ENCODE results near the gene CAMK2A. TPM values are rescaled to one million over a fixed set of nuclear protein-coding genes. Genes with fewer than 3 reads are reported as not detected.

CAMK2A gene
- total and polyA plus RNA-seq, 10 donors: 0.03 to 1.1 (median 0.66) TPM; not detected in 2

- no peak for DNase-seq
- Histone ChIP-seq H3K4me1 (no peaks in the 10 kb centered on the region), H3K27me3 (replicated peaks in 1 of 7) (peaks cover 0 to 4% (median 0%) of the 10 kb centered on the region in 7 donors), H3K4me3 (no peak overlapping the region), H3K9me3 (no peaks in the 10 kb centered on the region), H3K36me3 (no peaks in the 10 kb centered on the region), H3K27ac (no peak overlapping the region)
- 69 to 85% (median 72%) methylated on average over 11 to 12 of the region's 12 CpGs for WGBS, 5 donors
- TF ChIP-seq, protein P1, sequence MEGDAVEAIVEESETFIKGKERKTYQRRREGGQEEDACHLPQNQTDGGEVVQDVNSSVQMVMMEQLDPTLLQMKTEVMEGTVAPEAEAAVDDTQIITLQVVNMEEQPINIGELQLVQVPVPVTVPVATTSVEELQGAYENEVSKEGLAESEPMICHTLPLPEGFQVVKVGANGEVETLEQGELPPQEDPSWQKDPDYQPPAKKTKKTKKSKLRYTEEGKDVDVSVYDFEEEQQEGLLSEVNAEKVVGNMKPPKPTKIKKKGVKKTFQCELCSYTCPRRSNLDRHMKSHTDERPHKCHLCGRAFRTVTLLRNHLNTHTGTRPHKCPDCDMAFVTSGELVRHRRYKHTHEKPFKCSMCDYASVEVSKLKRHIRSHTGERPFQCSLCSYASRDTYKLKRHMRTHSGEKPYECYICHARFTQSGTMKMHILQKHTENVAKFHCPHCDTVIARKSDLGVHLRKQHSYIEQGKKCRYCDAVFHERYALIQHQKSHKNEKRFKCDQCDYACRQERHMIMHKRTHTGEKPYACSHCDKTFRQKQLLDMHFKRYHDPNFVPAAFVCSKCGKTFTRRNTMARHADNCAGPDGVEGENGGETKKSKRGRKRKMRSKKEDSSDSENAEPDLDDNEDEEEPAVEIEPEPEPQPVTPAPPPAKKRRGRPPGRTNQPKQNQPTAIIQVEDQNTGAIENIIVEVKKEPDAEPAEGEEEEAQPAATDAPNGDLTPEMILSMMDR (IDR thresholded peaks at IDR 0.05 in 8 of 11, conservative IDR thresholded peaks at IDR 0.05 in 3 of 11): no peak
- no peak for TF ChIP-seq POLR2AphosphoS5 (IDR thresholded peaks at IDR 0.05)
- no peak for TF ChIP-seq POLR2A (IDR thresholded peaks at IDR 0.05)
- intact Hi-C loops (cut with DNase I; ENCODE audit: low total_unique reads): no loop called here
These were observed 18.9 kb downstream of the CAMK2A start for GRCh38 chr5:150270541-150271295.

DNA sequence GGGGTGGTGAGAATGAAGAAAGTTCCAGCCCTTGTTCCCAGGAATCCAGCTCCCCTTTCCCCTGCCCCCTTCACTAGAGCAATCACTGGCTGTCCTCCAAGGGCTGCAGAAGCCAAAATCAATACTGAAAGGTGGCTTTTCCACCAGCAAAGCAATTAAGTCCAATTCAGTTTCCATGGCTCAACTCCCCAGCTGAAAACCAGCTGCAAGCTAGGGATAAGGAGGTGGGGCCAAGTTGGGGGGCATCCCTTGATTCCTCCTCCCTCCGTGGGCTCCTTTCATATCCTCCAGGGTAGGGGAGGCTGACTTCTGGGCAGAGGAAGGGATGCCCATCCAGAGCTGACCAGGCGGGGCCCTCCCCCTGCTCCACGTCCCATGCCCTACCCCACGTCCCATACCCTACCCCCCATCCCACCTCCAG, 22.7 kb downstream of the CAMK2A start:
- TF ChIP-seq, protein P1 (IDR thresholded peaks at IDR 0.05 in 8 of 11, conservative IDR thresholded peaks at IDR 0.05 in 3 of 11): no peak
- TF ChIP-seq POLR2A (IDR thresholded peaks at IDR 0.05) (no peak), POLR2AphosphoS5 (IDR thresholded peaks at IDR 0.05) (no peak)
- H3K36me3 ChIP-seq: no peaks in the 10 kb centered on the region
- intact Hi-C loops (cut with DNase I; ENCODE audit: low total_unique reads): no loop called here
- 69 to 95% (median 77%) methylated on average over 4 of the region's 4 CpGs for WGBS, 5 donors
- H3K9me3 ChIP-seq: no peaks in the 10 kb centered on the region
- H3K27ac ChIP-seq: no peak overlapping the region
- no peak for DNase-seq
- peaks cover 0 to 4% (median 0%) of the 10 kb centered on the region in 7 donors for H3K27me3 ChIP-seq (replicated peaks in 1 of 7)
- H3K4me3 ChIP-seq: no peak overlapping the region
- H3K4me1 ChIP-seq: no peaks in the 10 kb centered on the region

DNA sequence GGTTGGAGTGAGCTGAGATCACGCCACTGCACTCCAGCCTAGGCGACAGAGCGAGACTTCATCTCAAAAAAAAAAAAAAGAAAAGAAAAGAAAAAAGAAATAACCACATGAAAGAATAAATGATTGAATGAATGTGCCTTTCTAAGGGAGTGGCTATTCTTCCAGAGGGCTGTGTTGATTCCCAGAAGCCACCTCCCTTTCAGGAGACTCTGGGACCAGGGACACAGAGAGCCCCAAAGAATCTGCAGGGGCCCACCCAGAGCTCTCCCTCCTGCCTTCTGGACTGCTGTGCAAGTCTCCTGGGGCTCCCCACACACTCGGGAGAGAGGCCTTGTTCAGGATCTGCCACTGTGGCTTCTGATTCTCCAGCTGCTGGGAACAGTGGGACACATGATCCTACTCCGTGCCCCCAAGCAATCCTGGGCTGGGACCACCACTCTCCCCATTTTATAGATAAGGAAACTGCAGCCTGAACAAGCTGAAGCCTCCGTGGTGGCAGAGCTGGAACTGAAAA, 23.6 kb downstream of the CAMK2A start:
- Histone ChIP-seq H3K36me3 (no peaks in the 10 kb centered on the region), H3K4me3 (no peak overlapping the region), H3K4me1 (no peaks in the 10 kb centered on the region), H3K9me3 (no peaks in the 10 kb centered on the region), H3K27me3 (replicated peaks in 1 of 7) (peaks cover 0 to 4% (median 0%) of the 10 kb centered on the region in 7 donors), H3K27ac (no peak overlapping the region)
- DNase-seq: no peak
- WGBS, 5 donors: 74 to 87% (median 76%) methylated on average over 6 of the region's 6 CpGs
- intact Hi-C loops (cut with DNase I; ENCODE audit: low total_unique reads): no loop called here
- TF ChIP-seq, protein P1 (IDR thresholded peaks at IDR 0.05 in 8 of 11, conservative IDR thresholded peaks at IDR 0.05 in 3 of 11): no peak
- TF ChIP-seq POLR2A (IDR thresholded peaks at IDR 0.05) (no peak), POLR2AphosphoS5 (IDR thresholded peaks at IDR 0.05) (no peak)

Data from spleen (tissue), 11 donors.